Esophagus squamous epithelium (tissue), 4 donors: ENCODE data around the gene MGMT.

Experiments
- CTCF ChIP-seq, 6 experiments: fragments of 450-650 bp in 4 of 6; fragments of 200-600 bp in 2 of 6; sonication (generic) in 2 of 6; IDR thresholded peaks; one replicate each; pipeline ENCODE4 v1.5.1; 2016 to 2019; ENCODE audit warnings: antibody characterized with exemption in 6 of 6, mild to moderate bottlenecking in 4 of 6, moderate library complexity in 4 of 6
- POLR2A ChIP-seq, 4 donors: fragments of 450-650 bp; IDR thresholded peaks; one replicate each; pipeline ENCODE4 v1.6.1; 2017; ENCODE audit warnings: antibody characterized with exemption in 4 of 4, mild to moderate bottlenecking in 4 of 4, moderate library complexity in 3 of 4

GRCh38 chr10:129766611-129767550, 299.8 kb downstream of the MGMT start:
- TF ChIP-seq CTCF (IDR thresholded peaks at IDR 0.05) (no peak), POLR2A (IDR thresholded peaks at IDR 0.05) (no peak)
